HL-60/S4 treated with retinoic acid at 250 ng/mL for 4 days and 3 days (cell line): Measurements from ENCODE around the gene TWIST2.

ENCODE experiments used
- in situ Hi-C: fragments of 300-500 bp; cut with MboI; formaldehyde crosslinking; loops from 2 replicates; pipeline ENCODE4 v1.7.0; 2022; ENCODE audit warnings: low sequenced_read_pairs

TWIST2 gene

GRCh38 chr2:238902285-238902684, 54.4 kb downstream of the TWIST2 start:
- in situ Hi-C loops, result no loop called here

GRCh38 chr2:238903141-238903540, 55.3 kb downstream of the TWIST2 start:
- in situ Hi-C loops, result no loop called here

- in situ Hi-C loops, result no loop called here
Observed at GRCh38 chr2:238904177-238904576, 56.3 kb downstream of the TWIST2 start.

- in situ Hi-C loops, result no loop called here
Observed at GRCh38 chr2:238904716-238905115, 56.8 kb downstream of the TWIST2 start.

GRCh38 chr2:238905224-238905623, 57.3 kb downstream of the TWIST2 start:
- in situ Hi-C loops, result no loop called here

GRCh38 chr2:238905644-238906043, 57.8 kb downstream of the TWIST2 start:
- in situ Hi-C loops, result no loop called here

GRCh38 chr2:238906254-238906935, 58.5 kb downstream of the TWIST2 start:
- in situ Hi-C loops, result no loop called here

GRCh38 chr2:238906936-238907716, 59.2 kb downstream of the TWIST2 start:
- in situ Hi-C loops, result no loop called here

GRCh38 chr2:238907717-238908173, 59.9 kb downstream of the TWIST2 start:
- in situ Hi-C loops, result no loop called here

GRCh38 chr2:238908960-238909951, 61.4 kb downstream of the TWIST2 start:
- in situ Hi-C loops, result no loop called here

- in situ Hi-C loops, result no loop called here
Observed at GRCh38 chr2:238910751-238911351, 63.0 kb downstream of the TWIST2 start.

- in situ Hi-C loops, result no loop called here
Observed at GRCh38 chr2:238911376-238912227, 63.7 kb downstream of the TWIST2 start.

- in situ Hi-C loops, result no loop called here
Observed at GRCh38 chr2:238912228-238912915, 64.5 kb downstream of the TWIST2 start.

- in situ Hi-C loops, result no loop called here
Observed at GRCh38 chr2:238912916-238913875, 65.3 kb downstream of the TWIST2 start.

- in situ Hi-C loops, result no loop called here
Observed at GRCh38 chr2:238913931-238914647, 66.2 kb downstream of the TWIST2 start.

GRCh38 chr2:238914648-238915015, 66.7 kb downstream of the TWIST2 start:
- in situ Hi-C loops, result no loop called here

GRCh38 chr2:238915196-238915595, 67.3 kb downstream of the TWIST2 start:
- in situ Hi-C loops, result no loop called here
